ENCODE measurements around the gene DDX25. TPM values are rescaled to one million over a fixed set of nuclear protein-coding genes. Genes with fewer than 3 reads are reported as not detected.

Gene DDX25
- total RNA-seq, 4 donors from 2014 or later = 0.38 TPM; not detected in 3

DNA sequence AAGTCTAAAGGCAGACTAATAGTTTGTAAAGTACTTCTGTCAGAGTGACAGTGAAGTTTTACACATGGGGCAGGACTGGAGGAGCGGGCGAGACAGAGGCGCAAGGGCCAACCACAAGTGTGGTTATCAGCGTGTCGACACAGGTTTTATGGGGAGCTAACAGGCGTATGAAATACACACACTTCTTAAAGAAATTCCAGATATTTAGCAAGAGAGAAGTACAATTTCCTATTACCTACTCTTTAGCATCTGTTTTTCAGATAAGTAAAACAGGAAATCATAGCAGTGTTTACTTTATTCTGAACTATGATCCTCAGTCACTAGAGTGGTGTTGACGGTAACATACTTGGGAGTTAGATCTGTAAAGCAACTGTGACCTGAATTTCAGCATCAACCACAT, 64.0 kb downstream of the DDX25 start:
- Histone ChIP-seq H3K9me3 (peaks cover 0 to under 1% (median 0%) of the 10 kb centered on the region in 3 donors), H3K27me3 (no peaks in the 10 kb centered on the region), H3K4me1 (peaks cover 0 to 12% (median 0%) of the 10 kb centered on the region in 3 donors), H3K36me3 (no peaks in the 10 kb centered on the region), H3K4me3 (no peak overlapping the region), H3K27ac (no peak overlapping the region)
- no peak for DNase-seq
- TF ChIP-seq POLR2A (IDR thresholded peaks at IDR 0.05) = no peak
- TF ChIP-seq, protein P1, sequence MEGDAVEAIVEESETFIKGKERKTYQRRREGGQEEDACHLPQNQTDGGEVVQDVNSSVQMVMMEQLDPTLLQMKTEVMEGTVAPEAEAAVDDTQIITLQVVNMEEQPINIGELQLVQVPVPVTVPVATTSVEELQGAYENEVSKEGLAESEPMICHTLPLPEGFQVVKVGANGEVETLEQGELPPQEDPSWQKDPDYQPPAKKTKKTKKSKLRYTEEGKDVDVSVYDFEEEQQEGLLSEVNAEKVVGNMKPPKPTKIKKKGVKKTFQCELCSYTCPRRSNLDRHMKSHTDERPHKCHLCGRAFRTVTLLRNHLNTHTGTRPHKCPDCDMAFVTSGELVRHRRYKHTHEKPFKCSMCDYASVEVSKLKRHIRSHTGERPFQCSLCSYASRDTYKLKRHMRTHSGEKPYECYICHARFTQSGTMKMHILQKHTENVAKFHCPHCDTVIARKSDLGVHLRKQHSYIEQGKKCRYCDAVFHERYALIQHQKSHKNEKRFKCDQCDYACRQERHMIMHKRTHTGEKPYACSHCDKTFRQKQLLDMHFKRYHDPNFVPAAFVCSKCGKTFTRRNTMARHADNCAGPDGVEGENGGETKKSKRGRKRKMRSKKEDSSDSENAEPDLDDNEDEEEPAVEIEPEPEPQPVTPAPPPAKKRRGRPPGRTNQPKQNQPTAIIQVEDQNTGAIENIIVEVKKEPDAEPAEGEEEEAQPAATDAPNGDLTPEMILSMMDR (IDR thresholded peaks at IDR 0.05) = no peak
- intact Hi-C loops (cut with DNase I) = no loop called here
- WGBS, 2 donors = 24 to 45% methylated on average over 7 of the region's 7 CpGs

GRCh38 chr11:125971618-125972017, 67.3 kb downstream of the DDX25 start:
- H3K27ac ChIP-seq = no peak overlapping the region
- H3K4me1 ChIP-seq = peaks cover 0 to 20% (median 0%) of the 10 kb centered on the region in 3 donors
- H3K36me3 ChIP-seq = no peaks in the 10 kb centered on the region
- no peak for DNase-seq
- H3K27me3 ChIP-seq = no peaks in the 10 kb centered on the region
- H3K9me3 ChIP-seq = no peaks in the 10 kb centered on the region
- H3K4me3 ChIP-seq = no peak overlapping the region
- intact Hi-C loops (cut with DNase I) = no loop called here
- TF ChIP-seq, protein P1 (IDR thresholded peaks at IDR 0.05) = no peak
- no peak for TF ChIP-seq POLR2A (IDR thresholded peaks at IDR 0.05)
- WGBS, 2 donors = 74 to 78% methylated on average over 6 of the region's 6 CpGs

- intact Hi-C loops (cut with DNase I) = no loop called here
- H3K27ac ChIP-seq = no peak overlapping the region
- peaks cover 0 to 8% (median 0%) of the 10 kb centered on the region in 3 donors for H3K4me1 ChIP-seq
- H3K36me3 ChIP-seq = no peaks in the 10 kb centered on the region
- H3K4me3 ChIP-seq = no peak overlapping the region
- no peaks in the 10 kb centered on the region for H3K9me3 ChIP-seq
- no peak for TF ChIP-seq POLR2A (IDR thresholded peaks at IDR 0.05)
- TF ChIP-seq, protein P1 (IDR thresholded peaks at IDR 0.05) = no peak
- no peak for DNase-seq
- H3K27me3 ChIP-seq = no peaks in the 10 kb centered on the region
Measured at GRCh38 chr11:125974284-125974683, 70.0 kb downstream of the DDX25 start.

GRCh38 chr11:125975634-125976033, 71.3 kb downstream of the DDX25 start:
- H3K27me3 ChIP-seq = no peaks in the 10 kb centered on the region
- TF ChIP-seq, protein P1 (IDR thresholded peaks at IDR 0.05) = no peak
- TF ChIP-seq POLR2A (IDR thresholded peaks at IDR 0.05) = no peak
- 53 to 65% methylated on average over 6 of the region's 6 CpGs for WGBS, 2 donors
- H3K36me3 ChIP-seq = no peaks in the 10 kb centered on the region
- intact Hi-C loops (cut with DNase I) = no loop called here
- no peak for DNase-seq
- peaks cover 0 to 8% (median 0%) of the 10 kb centered on the region in 3 donors for H3K4me1 ChIP-seq
- H3K9me3 ChIP-seq = no peaks in the 10 kb centered on the region
- peak overlapping the region in 1 of 4 donors; percentile 7 for H3K27ac ChIP-seq
- H3K4me3 ChIP-seq = no peak overlapping the region

- intact Hi-C loops (cut with DNase I) = no loop called here
- H3K27me3 ChIP-seq = no peaks in the 10 kb centered on the region
- H3K4me3 ChIP-seq = no peak overlapping the region
- peaks cover 0 to 8% (median 0%) of the 10 kb centered on the region in 3 donors for H3K4me1 ChIP-seq
- DNase-seq = no peak
- no peaks in the 10 kb centered on the region for H3K9me3 ChIP-seq
- H3K27ac ChIP-seq = peak overlapping the region in 2 of 4 donors; percentile 1 to 7
- H3K36me3 ChIP-seq = no peaks in the 10 kb centered on the region
- TF ChIP-seq, protein P1 (IDR thresholded peaks at IDR 0.05) = no peak
- no peak for TF ChIP-seq POLR2A (IDR thresholded peaks at IDR 0.05)
Measured at GRCh38 chr11:125976156-125976555, 71.8 kb downstream of the DDX25 start.
